Measurements from ENCODE around the gene CYP27B1.

Gene CYP27B1, protein sequence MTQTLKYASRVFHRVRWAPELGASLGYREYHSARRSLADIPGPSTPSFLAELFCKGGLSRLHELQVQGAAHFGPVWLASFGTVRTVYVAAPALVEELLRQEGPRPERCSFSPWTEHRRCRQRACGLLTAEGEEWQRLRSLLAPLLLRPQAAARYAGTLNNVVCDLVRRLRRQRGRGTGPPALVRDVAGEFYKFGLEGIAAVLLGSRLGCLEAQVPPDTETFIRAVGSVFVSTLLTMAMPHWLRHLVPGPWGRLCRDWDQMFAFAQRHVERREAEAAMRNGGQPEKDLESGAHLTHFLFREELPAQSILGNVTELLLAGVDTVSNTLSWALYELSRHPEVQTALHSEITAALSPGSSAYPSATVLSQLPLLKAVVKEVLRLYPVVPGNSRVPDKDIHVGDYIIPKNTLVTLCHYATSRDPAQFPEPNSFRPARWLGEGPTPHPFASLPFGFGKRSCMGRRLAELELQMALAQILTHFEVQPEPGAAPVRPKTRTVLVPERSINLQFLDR

DNA sequence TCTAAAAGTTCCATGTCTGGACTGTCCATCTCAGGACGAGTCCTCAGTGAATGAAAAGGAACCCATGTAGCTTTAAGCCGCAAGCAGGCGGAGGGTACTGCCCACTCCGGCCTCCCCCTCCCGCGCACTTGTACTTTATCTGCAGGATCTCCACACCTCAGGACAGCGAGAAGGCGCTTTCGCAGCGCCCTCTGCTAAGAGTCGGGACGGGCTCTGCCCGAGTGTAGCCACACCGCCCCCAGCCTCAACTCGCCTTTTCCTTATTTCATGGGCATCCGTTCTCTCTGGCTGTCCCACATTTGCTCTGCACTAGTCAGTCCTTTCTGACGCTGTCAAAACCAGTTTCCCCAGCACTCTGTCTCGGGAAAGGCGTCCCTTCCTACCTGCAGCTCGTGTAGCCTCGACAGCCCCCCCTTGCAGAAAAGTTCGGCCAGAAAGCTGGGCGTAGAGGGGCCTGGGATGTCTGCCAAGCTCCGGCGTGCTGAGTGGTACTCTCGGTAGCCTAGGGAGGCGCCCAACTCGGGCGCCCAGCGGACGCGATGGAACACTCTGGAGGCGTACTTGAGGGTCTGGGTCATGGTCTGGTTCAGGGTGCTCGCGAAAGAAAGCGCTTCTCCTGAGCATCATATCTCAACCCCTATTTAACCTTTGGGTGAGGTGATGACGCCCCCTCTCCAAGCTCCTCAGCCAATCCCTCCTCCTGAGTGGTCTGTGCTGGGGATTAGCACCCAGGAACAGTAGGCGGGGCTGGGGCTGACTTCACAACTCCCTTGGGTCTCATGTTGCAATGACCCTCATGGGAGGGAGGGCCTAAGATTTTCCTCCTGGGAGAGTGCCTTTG, at the start of gene CYP27B1:
Gene CYP27B1 (minus strand): TSS at position 615 of the 841 bp plus-strand sequence. CDS start 37 bp downstream, at position 578.
- no peak for DNase-seq (ENCODE audit: low read depth)

DNA sequence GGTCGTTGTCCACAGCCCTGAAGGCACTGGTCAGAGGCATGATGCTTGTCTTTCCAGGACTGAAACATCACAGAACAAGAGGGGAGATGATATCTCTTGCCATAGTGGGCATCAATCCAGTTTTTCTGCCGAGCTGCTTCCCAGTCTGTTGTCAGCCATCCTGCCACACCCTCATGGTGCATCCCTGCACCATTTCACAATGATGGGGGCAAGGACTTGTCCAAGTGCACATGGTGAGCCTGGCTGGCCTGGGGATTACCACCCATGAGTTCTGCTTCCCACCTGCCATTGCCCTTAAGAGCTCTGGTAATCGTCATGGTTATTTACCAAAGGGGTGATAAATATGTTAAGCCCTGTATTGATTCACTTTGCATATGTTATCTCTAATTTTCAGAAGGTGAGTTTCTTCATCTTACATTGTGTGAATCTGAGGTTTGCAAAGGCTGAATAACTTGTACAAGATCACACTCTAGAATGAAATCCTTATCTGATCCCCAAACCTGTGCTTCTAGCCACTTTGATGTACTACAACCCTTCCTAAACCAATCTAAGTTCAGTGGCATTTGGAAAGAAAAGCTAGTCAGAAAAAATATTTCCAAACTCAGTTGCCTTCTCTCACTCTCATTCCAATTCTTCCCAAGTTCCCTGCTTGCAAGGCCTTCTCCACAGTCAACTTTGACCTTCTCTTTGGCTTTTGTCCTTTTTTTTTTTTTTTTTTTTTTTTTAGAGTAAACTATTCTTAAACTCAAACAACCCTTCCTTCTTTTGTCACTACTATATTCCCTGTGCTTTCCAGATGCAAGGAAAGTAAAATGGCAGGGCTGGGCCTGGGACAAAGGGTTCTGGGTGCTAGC, 49.4 kb upstream of the CYP27B1 start:
- no peak for DNase-seq (ENCODE audit: low read depth)

DNA sequence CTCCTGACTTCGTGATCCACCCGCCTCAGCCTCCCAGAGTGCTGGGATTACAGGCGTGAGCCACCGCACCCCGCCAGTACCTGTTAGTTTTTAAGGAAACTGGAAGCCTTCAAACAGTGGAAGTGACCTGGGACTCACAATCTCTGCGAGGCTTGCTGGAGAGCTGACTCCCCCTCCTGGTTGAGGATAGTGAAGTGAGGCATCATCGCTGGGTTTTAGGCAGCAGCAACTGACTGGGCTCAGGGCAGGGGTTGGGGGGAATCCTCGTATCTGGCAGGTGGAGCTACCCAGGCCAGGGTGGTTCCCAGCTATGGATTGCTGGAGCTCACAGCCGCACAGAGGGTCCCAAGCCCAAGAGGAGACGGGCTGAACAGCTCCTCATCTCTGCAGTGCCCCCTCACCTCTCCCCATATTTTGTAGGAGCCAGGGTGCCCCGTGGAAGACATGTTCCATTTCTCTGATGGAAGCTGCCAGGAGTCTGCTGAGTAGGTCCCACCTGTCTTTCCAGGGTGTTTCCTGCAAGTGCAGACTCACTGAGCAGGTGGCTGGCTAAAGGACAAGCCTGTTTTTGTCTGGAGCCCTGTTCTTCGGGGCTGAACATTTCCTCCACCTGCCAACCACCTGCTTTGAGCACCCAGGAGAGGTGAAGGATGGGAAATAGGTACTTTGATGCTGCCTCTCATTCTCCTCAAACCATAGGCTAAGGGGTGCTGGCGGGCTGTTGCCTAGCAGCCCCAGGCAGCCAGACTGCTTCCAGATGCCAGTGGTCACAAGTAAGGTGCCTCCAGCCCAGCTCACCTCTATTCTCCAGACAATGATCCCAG, 48.5 kb upstream of the CYP27B1 start:
- no peak for DNase-seq (ENCODE audit: low read depth)

DNA sequence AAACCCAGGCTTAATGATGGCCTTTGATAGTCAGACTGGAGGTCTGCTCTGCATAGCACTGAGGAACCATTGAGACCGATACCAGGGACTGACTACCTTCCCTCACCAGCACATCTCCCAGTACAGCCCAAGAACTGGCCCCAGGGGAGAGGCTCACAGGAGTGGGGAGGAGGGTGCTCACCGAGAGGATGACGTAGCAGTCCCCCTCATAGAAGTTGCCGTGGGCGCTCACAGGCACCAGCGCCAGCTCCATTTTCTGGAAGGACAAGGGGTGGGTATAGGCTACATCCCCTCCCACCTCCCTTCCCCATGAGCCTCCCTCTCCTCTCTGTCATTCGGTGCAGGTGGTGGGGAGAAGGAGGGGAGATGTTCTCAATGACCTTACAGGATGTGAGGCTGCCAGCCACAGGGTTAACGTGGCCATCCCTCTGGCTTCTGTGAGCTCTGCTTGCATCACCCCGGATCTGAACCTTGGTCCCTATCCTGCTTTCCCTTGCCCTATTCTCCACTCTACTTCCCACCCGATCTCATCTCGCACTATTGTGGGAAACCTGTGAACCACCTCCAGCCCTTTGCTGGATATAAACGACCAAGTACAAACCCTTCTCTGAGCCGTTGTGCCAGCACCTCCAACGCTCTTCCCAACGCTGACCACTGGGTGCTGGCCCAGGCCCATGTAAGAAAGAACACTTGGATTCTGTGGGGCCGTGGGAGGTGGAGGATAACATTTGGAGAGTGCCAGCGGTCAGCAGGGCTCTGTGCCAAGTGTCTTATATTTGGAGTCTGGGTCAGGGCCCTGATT, 47.3 kb upstream of the CYP27B1 start:
- no peak for DNase-seq (ENCODE audit: low read depth)

DNA sequence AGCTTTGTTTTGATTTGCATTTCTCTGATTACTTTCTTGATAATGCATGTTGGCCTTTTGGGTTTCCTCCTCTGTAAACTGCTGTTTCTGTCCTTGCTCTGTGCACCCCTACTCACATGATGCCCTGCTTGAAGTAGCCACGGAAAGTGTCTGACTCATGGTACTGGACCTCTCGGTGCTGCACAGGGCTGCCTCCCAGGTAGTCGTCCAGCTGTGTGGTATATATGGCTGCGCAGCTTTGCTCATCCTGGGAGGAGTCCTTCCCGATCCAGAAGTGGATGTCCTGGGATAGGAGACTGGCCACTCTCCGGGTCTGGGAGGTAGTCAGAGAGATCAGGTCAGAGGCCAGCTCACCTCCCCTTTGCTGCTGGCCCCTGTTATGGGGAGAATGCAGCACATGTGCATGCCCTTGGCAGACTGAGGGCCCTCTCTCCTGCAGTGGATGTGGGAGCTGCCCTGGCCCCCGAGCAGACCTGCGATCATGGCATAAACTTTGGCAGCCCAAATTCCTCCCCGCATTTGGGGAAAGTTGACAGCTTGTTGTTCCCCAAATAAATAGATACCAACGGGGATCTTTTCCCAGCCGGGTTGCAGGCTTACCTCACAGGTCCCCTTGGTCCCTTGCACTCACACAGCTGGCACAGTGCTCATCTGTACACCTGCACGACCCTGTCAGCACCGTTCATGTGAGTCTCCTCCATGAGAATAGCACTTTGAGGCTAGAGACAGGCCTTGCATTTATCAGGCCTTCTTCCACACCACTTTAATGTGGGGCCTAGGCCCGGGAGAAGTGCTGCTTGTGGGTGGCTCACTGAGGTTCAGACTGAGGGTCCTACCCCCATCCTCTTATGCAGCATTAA, 46.5 kb upstream of the CYP27B1 start:
- no peak for DNase-seq (ENCODE audit: low read depth)

DNA sequence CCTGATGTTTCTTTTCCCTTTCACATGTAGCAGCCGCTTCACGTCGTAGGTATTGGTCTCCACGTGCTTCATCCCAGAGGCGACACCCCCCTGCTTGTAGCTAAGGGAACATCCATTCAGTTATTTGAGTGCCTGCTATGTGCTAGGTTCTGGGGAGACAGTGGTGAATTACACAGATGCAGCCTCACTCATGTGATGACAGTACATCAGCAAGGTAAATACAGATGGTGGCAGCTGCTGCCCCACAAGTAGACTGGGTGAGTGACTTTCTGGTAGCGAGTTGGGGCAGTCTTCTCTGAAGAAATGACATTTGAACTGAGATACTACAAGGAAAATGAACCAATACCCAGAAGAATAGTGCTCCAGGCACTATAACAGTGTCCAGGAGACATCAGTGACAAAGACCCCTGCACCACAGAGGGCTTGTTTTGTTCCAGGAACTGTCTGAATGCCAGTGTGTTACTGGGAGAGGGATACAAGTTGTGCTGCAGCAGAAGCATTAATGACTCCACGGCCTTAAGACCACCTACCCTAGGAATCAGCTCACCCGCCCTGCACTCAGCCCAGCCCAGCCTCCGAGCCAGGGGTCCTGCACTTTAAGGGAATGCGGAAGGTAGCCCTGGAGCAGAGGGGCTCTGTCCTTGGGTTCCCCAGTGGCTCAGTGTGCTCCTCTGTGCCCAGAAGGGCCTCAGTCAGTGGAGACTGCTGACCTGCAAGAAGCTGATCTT, 44.3 kb upstream of the CYP27B1 start:
- DNase-seq (ENCODE audit: low read depth): no peak

DNA sequence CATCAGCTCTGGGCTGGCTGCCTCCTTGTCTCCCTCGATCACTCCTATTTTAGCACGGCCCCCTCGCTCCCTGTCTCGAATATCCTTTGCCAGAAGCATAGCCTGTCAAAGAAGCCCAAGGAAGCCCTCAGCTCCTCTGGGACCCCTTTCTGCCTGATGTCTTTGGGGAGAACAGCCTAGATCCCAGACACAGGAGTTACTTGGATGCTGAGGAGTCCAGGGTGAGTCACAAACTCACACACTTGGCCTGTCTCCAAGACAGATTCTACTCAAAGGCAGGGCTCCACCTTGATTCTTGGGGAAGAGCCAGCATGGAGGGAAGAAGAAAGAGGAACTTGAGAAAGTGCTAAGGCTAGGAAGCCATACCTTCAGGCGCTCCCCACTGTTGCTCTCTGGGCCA, 43.6 kb upstream of the CYP27B1 start:
- no peak for DNase-seq (ENCODE audit: low read depth)

DNA sequence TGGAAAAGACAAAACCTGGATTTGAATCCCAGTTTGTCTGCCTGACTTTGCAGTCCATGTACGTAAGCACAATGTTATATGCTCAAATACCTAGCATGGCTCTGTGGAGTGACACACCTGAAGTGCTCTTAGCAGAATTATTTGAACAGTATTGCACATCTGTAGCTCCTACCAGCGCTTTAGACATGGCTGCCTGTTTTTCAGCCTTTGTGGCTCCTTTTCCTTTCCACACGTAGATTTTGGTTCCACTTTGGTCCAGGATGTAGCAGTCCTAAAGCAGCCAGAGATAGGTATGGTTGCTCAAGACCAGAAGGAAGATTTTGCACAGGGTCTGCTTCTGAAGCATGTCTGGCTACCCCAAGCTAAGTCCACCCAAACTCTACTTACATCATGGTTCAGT, 42.5 kb upstream of the CYP27B1 start:
- DNase-seq (ENCODE audit: low read depth): no peak

DNA sequence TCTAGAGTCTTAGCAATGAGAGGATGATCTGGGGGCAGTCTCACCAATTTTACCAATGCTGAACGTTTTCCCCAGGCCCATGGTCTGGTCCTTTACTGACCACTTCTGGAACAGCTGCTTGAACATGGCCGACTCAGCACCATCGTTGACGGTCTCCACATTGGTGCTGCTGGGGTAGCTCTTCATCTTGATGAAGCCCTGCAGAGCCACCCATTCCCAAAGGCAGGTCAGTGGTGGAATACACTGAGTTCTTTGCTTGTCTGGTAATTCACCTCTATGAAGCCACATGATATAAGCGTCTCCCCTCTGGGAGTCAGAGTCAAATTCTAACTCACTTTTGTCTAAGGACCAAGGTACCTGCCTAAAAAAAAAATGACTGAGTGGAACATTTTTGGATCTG, 41.5 kb upstream of the CYP27B1 start:
- DNase-seq (ENCODE audit: low read depth): no peak

DNA sequence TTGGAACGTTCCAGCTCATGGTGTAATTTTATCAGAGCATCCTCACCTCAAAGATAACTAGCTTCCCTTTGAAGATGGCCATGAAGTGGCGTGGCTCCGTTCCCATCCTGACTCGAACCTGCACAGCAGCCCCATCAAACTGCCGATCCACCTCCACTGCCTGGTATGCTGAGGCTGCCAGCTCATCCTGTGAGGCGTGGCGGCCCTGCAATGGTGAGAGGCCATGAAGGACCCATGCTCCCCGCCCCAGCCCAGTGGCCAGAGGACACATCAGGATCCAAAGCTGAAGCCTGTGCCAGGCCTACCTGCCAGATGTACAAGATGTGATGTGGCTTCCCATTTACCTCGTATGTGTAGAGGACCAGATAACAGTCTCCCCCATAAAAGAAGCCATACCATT, 40.4 kb upstream of the CYP27B1 start:
- no peak for DNase-seq (ENCODE audit: low read depth)

DNA sequence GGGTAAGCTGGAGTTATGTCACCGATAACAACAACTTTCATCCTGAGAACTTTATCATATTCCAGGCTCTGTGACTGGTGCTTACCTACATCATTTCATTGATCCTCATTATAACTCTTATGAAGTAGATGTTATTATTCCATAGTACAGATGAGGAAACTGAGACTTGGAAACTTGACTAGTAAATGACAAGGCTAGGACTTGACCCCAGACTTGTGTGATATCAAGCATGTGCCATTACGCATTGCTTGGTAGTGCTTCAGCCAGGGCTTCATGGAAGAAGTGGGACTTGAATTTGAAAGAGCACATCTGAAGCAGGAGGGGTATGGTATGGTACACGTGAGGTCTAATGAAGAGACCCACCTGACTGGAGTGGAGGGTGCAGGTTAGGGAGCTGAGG, 39.8 kb upstream of the CYP27B1 start:
- no peak for DNase-seq (ENCODE audit: low read depth)

DNA sequence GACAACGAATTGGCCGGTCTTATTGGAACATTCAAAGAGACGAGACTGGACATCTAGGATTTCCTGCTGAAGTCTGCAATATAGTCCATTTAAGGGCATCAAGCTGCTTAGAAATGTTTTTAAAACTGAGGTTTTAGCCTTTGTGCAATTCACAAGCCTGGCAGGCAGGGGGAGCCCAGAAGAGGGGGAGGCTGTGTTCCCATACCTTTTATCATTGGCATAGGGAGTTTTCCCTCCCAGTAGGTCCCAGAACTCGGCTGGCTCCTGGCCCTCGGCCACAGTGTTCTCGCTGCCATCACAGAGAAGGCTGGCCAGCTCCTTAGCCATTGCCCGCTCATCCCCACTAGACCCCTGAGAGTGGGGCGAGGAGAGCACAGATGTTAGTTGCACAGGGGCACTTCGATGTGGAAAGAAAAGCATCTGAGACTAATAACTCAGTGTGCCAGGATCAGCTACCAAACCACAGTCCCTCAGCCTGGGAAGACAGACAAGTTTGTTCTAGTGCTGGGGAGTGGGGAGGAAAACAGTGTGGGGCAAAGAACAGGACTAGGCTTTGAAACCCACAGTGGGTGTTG, 36.5 kb upstream of the CYP27B1 start:
- DNase-seq (ENCODE audit: low read depth): no peak

DNA sequence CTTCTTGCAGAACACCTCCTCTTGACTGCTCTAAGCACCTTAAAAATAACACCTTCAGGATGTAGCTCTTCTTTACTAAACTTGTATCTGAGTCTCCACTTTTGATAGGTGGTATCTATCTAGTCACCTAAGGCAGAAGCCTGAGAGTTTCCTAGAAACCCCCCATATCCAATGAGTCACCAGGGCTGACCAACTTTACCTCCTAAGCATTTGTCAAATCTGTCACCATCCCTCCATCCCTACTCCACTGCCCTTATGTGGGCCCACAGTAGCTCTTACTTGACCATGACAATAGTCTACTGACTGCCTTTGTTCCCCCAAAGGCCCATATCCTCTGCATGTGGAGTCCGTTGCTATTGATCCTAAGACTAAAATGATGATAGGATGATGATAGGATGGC, 35.7 kb upstream of the CYP27B1 start:
- DNase-seq (ENCODE audit: low read depth): no peak

DNA sequence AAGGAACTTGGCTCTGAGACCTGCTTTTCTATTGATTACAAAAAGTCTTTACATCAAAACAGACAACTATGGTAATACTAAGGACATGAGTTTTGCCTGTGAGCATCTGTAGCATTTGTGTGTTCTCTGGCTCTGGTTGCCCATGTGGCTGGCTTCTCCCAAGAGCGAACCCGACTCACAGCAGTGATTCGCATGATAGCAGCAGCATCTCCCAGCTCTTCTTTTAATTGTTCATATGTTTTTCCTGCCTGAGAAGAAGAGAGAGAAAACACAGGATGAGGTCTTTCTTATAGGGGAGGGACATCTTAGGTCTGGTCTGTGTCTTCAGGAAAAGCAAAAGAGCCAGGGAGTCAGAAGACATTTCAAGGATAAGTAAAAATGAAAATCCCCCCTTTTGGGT, 34.1 kb upstream of the CYP27B1 start:
- DNase-seq (ENCODE audit: low read depth): no peak

DNA sequence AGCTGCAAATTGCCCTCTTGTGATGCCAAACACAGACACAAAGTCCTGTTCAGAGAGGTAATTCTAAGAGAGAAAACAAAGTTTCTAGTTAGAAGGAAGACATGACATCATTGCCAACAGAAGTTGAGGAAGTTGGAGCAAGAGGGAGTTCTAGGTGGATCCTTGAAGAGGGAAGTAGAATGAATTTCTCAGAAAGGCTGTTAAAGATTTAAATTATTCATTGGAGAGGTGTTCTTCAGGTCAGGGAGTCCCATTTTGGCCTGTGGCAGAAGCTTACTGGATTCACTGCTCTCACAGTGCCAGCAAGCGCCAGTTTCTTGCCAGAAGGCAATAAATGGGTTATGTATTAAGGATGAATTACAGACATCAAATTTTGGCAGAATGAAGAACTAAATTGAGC, 31.1 kb upstream of the CYP27B1 start:
- no peak for DNase-seq (ENCODE audit: low read depth)

DNA sequence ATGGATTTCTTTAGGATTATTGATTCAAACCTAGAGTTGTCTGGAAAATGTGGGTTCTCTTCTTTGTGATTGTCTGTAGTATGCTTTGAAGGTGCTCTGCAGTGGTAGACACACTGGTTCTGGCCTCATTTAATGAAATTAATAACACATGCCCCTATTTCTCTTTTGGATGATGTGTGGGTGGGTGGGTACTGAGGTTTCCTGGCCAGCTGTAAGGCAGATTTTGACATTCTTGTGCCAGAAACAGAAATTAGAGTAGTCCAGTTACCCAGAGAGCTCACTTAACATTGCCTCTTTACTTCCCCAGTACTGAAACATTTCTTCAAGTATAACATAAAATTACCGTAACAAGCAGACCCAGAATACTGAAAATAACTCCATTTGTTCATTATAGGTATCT, 30.1 kb upstream of the CYP27B1 start:
- no peak for DNase-seq (ENCODE audit: low read depth)

DNA sequence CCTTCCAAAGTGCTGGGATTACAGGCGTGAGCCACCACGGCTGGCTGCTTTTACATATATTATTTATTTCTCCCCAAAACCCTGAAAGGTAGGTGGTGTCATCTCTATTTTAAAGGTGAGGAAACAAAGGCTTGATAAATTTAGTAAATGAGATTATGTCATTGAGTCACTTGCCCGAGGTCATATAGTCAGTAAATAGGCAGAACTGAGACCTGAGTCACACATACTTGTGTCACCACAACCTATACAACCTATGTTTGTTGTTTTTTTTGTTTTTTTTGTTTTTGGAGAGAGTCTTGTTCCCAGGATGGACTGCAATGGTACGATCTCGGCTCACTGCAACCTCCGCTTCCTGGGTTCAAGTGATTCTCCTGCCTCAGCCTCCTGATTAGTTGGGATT, 28.5 kb upstream of the CYP27B1 start:
- no peak for DNase-seq (ENCODE audit: low read depth)

DNA sequence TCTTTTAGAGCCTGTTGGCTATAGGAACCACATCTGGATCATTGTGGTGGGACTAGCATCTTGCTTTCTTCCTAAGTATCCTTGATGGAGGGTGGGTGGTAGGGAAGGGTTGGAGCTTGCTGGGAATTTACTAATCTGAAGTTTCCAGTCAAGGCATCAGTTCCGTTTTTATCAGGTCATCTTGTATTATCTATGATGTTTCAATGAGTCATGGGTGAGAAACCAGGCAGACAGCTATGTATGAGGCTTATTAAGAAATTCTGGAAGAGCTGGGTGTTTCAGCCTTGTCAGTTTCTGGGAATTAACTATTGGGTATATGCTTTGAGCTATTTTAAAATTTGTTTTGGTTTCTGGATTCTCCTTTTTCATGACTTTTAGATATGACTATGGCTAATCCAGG, 27.0 kb upstream of the CYP27B1 start:
- DNase-seq (ENCODE audit: low read depth): no peak
